ENCODE measurements around the gene ATPAF1.

Gene ATPAF1

DNA sequence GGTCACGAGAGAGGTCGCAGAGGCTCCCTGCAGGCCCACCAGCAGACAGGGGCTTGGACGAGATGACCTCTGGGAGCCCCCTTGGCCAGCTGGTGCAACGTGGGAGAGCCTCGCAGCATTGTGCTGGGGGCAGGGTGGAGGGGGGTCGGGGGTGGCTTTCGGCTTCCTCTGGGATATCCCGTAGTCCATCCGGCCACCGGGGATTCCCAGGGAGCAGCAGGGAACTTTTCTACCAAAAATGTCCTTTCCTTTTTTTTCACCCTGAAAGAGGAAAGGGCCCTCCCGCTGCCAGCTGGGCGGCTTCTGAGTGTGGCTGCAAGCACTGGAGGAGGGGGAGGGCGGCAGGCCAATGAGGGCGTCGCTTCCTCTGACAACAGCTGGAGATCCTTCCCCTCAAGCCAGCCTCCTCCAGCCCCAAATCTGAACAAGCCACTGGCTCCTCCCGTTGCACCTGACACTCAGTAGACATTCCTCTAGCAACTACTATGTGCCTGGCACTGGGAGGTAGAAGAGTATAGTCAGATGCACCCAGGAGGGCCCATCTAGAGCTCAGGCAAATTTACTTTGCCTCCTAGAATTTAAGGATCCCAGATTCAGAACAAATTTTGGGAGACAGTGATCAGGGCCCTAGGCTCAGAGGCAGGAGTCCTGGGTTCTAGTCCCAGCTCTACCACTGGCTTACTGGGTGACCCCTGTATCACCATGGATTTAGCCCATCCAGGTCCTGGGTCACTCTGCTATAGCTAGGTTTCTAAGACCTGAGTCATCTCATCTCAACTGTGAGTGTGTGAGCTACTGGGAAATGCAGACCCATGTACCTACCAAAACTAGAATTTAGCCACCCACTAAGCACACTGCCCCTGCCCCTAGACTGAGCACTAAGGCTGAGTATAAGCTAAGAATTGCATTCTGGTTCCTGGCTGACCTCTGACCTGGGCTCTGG lies 54.2 kb downstream of the ATPAF1 start:
- peak; percentile 71 to 85 for DNase-seq

DNA sequence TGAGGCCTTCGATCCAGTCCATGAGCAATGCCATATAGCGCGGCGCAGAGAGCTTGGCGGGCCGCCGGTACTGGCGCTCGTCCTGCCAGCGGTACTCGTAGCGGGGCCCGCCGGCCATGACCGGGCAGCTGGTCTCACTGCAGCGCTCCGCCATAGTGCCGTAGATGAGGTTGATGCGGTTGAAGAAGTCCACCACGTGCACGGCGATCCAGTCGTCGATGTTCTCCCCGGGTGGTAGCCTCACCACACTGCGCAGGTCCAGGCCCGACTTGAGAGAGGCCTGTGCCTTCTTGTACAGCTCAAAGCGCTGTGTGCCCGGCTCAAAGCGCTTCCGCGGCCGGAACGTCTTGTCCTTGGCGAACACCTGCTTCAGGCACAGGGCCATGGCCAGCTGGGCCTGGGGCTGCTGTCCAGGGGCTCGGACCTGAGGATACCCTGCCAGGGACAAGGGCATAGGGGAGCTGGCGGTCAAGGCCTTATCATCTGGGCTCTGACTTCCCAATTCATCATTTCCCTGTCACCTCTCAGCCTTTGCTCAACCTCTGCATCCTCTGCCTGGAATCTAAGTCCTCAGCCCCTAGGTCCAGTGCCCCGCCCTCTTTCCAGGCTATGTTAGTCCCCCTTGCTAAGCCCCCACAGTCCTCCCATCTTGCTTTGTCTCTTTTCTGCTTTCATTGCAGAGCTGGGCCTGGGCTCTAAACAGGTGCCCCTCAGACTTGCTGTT lies 55.1 kb downstream of the ATPAF1 start:
- no peak for DNase-seq

DNA sequence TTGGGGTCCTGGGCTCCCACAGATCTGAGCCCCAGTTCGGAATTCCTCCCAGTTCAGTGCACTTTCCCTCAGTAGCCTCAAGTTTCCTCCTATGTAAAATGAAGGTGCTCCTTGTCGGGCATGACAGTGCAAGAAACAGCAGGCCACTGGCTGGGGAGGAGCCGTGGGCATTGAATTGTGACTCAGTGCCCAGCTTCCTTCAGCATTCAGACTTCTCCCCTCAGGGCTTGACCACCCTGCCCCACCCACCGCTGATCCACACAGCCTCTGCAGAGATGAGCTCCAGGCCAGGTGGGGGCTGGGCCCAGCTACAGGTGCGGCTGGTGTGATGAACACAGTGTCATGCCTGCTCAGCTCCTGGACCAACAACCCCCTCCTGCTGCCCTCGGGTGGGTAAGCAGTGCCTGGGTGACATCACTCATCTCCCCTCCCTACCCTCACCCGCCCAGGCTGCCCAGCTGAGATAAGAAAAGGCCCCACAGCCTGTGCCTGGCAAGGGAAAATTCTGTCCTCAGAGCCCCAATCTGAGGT lies 56.4 kb downstream of the ATPAF1 start:
- DNase-seq: no peak

DNA sequence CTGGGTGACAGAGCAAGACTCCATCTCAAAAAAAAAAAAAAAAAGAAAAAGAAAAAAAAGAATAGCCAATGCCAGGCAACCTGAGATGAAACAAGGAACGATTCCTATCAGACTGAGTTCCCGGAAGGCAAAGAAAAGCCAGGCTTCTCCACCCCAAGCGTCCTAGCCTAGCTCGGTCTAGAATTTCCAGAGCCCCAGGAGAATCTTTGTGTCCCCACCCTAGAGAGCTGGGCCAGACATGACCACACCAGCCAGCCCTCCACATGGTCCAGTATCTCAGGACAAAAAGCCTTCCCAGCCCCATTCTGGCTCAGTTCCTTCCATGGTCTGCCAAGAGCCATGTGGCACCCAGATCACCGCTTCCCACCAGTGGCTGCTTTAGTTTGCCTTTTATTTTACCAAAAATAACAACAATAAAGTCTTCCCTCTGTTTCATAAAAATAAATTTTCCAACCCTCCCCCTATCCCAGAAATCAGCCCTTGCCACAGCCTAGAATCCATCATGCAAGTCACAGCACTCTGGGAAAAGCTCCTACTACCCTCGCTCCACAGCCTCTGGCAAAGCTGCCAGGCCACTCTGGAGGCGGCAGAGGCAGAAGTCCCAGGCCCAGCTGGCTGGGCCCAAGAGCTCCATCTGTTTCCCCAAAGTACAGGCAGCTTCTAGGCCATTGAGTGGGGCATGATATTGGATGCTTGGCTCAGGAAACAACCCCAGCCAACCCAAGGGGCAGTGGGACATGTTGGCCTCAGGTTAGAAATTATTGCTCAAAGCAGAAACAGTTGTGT lies 60.6 kb downstream of the ATPAF1 start:
- DNase-seq: no peak

DNA sequence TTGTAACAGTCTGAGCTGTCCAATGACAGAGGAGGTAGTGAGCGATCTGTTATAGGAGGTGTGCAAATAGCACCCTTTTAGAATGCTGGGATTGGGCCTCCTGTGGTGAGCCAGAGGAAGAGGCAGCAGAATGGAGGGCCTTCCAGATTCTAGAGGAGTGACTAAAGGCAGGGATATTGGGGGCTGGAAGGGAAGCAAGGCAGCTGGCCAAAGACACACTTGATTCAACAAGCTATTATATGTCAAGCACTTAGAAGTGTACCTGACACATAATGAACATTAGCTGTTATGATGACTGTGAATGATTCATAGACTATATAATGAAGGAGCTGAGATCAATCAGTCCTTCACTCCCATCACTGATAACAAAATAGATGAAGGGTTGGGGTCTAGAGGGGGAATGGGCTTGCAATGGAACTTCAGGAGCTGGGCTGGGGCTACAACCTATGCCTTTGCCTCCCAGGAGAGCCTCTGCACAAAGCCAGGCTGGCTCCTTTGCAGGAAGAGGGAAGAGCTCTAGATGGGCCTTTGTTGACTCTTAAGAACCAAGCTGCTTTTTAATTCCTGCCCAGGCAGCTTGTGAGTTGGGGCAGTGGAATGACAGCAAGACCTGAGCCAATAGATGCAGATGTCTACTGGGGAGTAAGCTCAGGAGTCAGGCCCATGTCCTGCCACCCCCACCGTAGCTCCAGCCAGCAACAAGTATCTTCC lies 61.8 kb downstream of the ATPAF1 start:
- no peak for DNase-seq

DNA sequence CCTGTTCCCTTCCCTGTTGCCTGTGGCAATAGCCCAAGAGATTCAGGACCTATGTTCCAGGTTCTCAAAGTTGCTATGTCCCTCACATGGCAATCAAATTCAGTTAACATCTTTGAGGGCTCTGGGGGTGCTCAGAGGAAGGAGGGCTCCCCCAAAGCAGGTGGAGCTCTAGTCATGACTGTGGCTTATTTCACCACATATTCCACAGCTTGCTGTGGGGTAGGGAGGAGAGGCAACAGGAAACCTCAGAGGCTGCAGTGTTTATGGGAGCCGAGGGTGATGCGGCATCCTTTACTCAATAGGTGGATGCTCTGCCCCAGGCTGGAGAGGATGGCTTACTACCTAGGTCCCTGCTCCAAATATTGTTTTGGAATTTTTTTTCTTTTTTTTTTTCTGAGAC lies 62.9 kb downstream of the ATPAF1 start:
- DNase-seq: no peak

DNA sequence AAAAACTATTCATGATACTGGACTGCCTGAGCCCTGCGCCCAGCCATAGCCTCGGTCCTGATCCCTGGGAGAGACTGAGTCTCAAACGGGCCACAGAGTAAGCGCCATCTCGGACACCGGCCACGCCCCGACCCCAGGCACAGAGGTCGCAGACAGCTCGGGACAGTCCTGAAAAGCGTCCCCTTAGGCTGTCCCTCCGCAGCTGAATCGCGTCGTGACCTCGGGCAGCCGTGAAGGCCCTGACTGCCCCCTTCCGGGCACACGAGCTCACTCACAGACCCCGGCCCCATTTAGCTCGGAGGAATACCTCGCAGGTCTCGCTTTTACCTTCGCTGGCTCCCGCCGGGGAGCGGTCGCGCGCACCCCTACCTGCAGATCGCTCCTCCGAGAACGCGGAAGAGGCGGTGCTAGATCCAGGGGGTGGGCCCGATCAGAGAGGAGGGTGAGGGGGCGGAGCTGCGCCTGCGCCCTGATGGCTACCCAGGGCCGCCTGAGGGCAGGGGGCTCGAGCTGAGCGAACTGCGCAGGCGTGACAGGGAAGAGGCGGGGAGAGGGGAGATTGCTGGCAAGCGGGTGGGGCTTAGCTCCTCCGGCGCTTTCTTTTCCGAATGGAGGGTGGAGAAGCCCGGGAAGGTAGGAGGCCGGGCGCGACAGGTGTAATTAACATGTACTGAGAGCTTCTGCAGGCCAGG lies 64.2 kb downstream of the ATPAF1 start, which contains the start of gene MKNK1:
MKNK1 (minus strand) TSS at position 411 of the 692 bp plus-strand sequence. CDS start 20,941 bp downstream, outside the sequence.
- peak; percentile 92 to 93 for DNase-seq

DNA sequence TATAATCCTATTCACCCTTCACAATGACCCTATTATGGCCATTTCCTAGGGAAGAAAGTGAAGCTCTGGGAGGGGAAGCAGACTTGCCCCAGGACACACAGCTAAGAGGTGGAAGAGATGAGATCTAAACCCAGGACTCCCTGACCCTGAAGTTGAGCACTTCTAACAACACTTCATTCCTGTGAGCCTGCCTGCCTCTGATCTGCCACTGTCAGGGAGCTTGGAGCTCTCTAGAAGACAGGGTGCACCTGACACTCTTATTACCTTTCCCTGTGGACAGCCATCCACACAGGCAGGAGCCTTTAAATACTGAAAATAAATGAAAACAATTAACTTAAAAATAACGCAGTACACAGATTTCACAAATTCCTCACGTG lies 64.7 kb downstream of the ATPAF1 start:
- DNase-seq: no peak

DNA sequence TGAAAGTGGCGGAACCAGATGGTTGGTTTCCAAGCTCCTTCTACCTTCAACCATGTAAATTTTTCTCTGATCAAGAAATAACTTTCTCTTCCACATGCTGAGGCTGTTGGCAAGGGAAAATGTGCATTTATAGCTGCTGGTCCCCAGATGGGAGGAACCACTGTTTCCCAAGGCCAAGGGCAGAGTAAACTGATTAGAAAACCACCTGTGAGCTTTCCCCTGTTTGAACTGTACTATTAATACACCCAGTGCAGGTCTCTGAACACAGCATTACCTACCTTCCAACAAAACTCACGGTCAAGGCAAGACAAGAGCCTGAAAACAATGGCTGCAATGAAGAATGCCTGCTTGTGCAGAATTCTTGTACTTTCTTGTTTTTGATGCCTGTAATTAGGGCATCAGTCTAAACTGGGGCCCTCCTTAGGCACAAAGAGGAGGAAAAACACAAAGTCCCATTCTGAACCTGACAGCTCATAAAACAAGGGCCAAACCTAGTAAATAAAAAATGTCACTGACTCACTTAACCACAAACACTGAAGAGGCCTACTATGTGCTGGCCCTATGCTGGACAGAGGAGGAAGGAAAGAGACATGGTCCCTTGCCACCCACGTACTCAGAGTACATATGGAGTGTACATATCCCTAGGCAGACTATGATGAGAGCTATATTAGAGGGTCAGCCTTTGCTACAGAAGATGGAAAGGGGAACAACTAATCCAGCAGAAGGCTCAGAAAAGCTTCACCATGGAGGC lies 66.7 kb downstream of the ATPAF1 start:
- no peak for DNase-seq

DNA sequence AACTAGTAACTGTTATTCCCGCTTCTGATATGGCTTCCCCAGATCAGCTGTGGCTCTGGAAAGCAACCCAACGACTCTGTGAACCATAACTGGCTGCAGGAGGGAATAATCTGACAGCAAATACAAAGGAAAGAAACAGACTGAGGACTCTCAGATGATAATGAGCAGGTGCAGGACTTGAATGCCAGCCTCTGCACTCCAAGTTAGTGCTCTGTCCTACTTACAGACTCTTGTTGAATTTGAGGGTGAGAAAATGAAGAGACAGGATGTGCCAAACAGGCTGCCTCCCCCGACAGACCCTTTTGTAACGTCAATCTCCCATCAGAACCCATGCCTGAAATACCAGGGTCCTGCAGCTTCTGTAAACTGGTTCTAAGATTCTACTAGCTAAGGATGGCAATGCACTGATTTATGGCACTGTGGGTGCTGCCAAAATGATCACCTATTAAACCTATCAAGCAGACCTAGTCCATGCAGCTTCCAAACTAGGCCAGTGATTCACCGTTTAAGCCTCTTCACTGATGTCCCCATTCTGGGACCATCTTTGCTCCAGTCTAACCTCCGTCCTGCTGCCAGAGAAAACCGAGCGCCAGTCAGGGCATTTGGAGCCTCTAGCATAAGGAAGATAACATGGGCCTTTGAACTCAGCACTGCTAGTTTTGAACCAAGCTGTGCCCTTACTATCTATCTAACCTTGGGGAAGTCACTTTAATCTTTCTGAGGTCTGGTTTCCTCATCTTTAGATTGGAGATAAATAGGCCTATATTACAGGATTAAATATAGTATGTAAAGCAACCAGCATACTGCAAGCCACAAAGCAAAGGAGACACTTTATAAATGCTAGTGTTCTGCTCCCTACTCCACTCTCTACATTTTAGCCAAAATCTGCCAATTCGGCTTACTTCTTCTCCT lies 68.8 kb downstream of the ATPAF1 start:
- no peak for DNase-seq

DNA sequence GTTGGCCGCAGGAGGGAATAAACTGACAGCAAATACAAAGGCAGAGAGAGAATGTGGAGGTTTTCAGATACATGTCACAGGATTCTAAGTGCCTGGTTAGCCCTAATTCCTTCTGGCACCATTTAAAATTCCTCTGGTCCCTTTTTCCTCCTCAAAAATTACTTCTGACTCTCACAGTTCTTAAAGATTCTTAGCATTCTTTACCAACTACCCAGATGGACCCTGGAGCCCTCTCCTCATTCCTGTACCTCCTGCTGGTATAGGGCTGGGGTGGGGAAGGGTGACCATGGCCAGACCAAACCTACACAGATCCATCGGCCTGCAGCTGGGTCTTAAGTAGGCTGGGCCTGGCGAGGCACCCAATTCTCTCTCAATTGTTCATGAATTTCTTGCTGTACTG lies 71.3 kb downstream of the ATPAF1 start:
- DNase-seq: no peak

DNA sequence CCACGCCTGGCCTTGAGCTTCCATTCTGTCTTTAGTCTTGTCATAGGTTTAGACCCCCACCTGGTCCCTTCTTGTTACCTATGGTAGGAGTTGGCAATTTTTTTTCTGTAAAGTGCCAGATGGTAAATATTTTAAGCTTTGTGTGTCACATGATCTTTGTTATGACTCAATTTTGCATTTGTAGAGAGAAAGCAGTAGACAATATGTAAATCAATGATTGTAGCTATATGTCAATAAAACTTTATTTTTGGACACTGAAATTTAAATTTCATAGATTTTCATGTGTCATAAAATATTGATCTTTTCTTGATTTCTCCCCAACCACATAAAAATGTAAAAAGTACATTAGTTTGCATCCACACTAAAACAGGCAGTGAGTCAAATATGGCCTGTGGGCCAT lies 72.1 kb downstream of the ATPAF1 start:
- DNase-seq: no peak

DNA sequence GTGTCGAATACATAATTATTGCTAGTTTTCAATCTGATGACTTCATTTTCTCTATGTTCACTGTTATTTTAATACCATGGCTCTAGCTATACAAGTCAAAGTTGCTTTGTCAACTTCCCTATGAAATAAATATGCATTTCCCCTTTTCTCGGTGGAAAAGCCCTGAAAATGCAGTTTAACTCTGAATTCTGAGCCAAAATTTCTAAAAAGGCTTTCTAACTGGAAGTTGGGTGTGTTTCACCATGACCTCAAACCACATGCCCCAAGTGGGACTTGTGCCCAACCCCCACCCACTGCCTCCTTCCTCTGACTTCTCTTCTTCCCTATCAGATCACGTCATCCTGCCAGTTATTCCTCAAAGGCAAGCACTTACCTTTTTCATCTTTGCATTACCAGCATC lies 73.0 kb downstream of the ATPAF1 start:
- DNase-seq: peak; percentile 54 to 59

DNA sequence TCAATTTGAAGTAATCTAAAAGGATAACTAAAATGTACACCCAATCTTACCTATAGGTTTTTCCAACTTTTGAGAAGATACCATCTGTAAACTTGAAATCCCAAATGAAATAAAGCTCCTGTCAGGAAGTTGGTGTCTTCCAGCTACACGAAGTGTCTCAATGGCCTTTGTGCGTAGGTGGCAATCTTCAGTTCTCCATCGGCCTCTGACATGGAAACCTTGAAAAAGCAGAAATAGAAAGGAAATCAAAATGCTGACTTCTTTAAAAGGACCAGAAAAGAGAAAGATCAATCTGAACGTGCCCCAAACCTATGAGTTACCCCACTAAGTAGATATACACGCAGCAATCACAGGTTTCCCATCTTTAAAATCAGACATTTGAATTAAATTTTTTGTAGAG lies 74.1 kb downstream of the ATPAF1 start:
- DNase-seq: no peak

DNA sequence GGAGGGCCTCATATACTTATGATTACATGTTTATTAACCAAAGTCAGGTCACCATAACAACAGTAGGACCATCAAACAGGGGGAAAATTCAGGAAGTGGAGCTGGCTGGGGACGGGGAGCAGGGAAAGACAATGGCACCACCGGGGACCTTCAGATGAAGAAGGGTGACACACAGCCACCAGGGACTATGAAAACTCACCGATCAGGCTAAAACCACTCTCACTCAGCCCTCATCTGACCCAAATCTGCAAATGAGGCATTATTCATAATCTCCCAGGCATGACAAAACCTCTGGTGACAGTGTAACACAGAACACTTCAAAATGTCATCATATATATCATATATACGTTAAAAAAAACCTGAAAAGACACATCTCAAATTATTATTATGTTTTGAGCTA lies 75.3 kb downstream of the ATPAF1 start:
- DNase-seq: no peak

DNA sequence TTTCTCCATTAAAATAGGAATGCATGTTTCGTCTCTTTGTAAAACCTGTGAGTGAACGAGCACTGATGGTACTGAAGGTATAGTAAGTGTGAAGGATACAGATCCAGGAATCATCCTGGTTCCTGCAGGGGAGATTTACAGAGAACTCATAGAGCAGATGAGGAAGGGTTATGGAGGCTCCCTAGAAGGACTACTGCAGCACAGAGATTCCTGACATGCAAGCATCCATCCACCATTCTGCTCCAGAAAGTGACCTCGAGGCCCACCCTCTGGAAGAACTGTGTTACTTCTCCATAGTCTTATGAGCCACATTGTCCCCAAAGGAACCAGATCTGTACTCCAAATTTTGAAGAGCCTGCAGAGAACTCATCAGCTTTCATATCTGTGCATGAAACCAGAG lies 78.6 kb downstream of the ATPAF1 start:
- no peak for DNase-seq

DNA sequence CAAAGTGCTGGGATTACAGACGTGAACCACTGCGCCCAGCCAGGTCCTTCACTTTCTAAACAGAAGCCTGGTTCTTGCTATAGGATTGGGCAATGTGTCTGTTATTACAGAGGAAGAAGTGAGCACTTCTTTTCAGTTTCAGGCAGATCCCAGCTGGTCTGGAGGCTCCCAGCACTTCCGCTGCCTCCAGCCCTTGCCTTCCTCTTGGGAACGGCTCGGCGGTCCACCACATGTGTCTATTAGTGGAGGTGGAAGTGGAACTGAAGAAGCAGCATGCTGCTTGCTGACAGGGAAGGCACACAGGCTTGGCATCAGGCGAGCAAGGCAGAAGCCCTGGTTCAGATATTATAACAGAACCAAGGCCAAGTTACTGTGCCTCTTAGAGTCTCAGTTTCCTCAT lies 81.1 kb downstream of the ATPAF1 start:
- DNase-seq: peak; percentile 5 to 30

DNA sequence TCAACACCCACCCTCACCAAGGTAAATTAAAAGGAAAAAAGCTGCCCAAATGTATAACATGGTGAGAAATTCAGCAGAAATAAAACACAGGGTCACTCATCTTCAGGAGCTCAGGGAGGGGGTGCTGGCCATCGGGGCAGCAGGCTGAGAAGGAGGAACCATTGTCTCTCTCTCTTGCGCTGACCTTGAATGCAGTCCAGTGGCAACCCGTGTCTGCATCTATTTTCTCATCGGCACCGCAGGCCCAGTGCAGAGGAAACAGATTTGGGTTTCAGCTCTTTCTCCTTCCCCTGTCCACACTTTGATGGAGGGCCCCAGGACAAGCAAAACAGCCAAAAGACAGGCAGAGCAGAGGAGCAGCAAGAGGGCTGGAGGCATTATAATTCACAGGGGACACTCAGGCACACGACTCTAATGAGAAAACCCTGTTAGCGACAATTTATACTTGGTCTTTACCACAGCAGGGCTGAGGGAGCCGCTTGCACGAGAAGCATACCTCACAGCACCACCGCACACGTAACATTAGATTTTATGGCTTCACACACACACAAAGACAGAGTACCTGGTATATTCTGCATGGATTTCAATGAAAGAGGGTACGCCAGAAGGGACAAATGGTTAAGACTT lies 82.7 kb downstream of the ATPAF1 start:
- no peak for DNase-seq

DNA sequence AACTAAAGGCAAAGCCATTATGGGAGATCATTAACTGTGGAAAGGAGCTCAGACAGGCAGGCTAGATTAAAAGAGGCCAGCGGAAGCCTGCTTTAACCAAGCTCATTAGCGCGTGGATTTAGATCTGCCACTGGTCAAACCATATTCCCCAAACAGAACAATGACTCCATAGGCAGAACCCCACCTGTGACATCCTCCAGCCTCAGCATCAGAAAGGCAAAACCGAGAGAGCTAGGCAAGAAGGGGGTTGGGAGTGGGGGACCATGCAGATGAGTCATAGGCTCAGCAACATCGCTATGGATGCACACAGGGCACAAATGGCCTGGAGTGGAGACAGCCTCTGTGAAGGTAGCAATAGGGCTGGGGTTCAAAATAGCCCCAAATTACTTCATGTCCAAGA lies 84.7 kb downstream of the ATPAF1 start:
- no peak for DNase-seq

All from Kasumi-1 (cell line).